ENCODE data around the gene TUBGCP4. TPM values are rescaled to one million over a fixed set of nuclear protein-coding genes. Genes with fewer than 3 reads are reported as not detected.
A peak's percentile ranks its signal among the peaks of the same experiment; 100 is the strongest.

TUBGCP4 gene
- total and polyA plus RNA-seq, 2 of the 4 experiments (the other 2 are of a cell fraction) = 7.9 to 12.7 TPM

GRCh38 chr15:43329217-43329959, 41.5 kb upstream of the TUBGCP4 start:
- TF ChIP-seq RCOR1 (IDR thresholded peaks at IDR 0.05; ENCODE audit: insufficient replicate concordance, low read length) (no peak), SMC3 (IDR thresholded peaks at IDR 0.05; ENCODE audit: low read depth, low read length) (no peak), CEBPB (IDR thresholded peaks at IDR 0.05; ENCODE audit: low read depth, low read length) (no peak), RAD21 (IDR thresholded peaks at IDR 0.05; ENCODE audit: low read length) (no peak), USF2 (IDR thresholded peaks at IDR 0.05; ENCODE audit: low read depth, low read length) (no peak), NFE2L2 (IDR thresholded peaks at IDR 0.05; ENCODE audit: low read depth, low read length) (no peak), POLR2A (IDR thresholded peaks at IDR 0.05; ENCODE audit: low read depth, low read length) (no peak), BHLHE40 (IDR thresholded peaks at IDR 0.05; ENCODE audit: low read depth, low read length) (no peak), FOS (IDR thresholded peaks at IDR 0.05; ENCODE audit: low read depth, low read length) (no peak), CHD1 (IDR thresholded peaks at IDR 0.05; ENCODE audit: low read depth, low read length) (no peak), MAZ (IDR thresholded peaks at IDR 0.05; ENCODE audit: borderline replicate concordance, low read depth, low read length) (no peak), MXI1 (IDR thresholded peaks at IDR 0.05; ENCODE audit: borderline replicate concordance, low read depth, low read length) (no peak)
- Histone ChIP-seq H3K18ac (ENCODE audit: low read depth, low read length) (no peak overlapping the region; the same call in 1 of the 2 replicates), H3K4me1 (ENCODE audit: control insufficient read depth, insufficient read depth, low read length) (peaks cover 9% of the 10 kb centered on the region), H2BK15ac (ENCODE audit: low read depth, low read length) (no peak overlapping the region), H4K5ac (ENCODE audit: low read depth, low read length) (peak overlapping the region; percentile 63), H3K9ac (ENCODE audit: low read depth, low read length) (peak overlapping the region; percentile 55), H4K20me1 (ENCODE audit: insufficient read depth, low read length) (no peaks in the 10 kb centered on the region), H4K91ac (ENCODE audit: insufficient read depth, low read depth, low read length) (peak overlapping the region; percentile 27; the same call in 1 of the 2 replicates), H3K27ac (ENCODE audit: insufficient read depth, low read length) (peak overlapping the region; percentile 84), H2BK120ac (ENCODE audit: low read depth, low read length) (no peak overlapping the region), H3K27me3 (ENCODE audit: control insufficient read depth, insufficient read depth, low read length) (no peaks in the 10 kb centered on the region), H3K79me1 (ENCODE audit: low read depth in 1 of 2, low read length in 2 of 2) (peaks cover 17 to 29% of the 10 kb centered on the region in 2 experiments), H2AK5ac (ENCODE audit: low read depth, low read length) (peak overlapping the region; percentile 41), H3K56ac (ENCODE audit: extremely low read depth, insufficient read depth, low read length) (peak overlapping the region; percentile 16; the same call in 1 of the 2 replicates), H4K8ac (ENCODE audit: low read depth in 2 of 2, low read length in 2 of 2) (peak overlapping the region; percentile 70 to 96), H3K4me2 (ENCODE audit: low read depth, low read length) (peak overlapping the region; percentile 80), H3K9me1 (ENCODE audit: insufficient read depth, low read length) (peaks cover 2% of the 10 kb centered on the region; the same call in 1 of the 2 replicates), H3K9me3 (ENCODE audit: control insufficient read depth, insufficient read depth, low read length) (no peaks in the 10 kb centered on the region), H3K36me3 (ENCODE audit: control insufficient read depth, insufficient read depth, low read length) (peaks cover 4% of the 10 kb centered on the region), H2BK5ac (ENCODE audit: low read depth, low read length, poor library complexity, severe bottlenecking) (peak overlapping the region; percentile 77), H3K4ac (ENCODE audit: low read depth, low read length) (peak overlapping the region; percentile 94), H3K23ac (ENCODE audit: low read depth, low read length) (peak overlapping the region; percentile 83; the same call in 1 of the 2 replicates), H2BK20ac (ENCODE audit: low read depth, low read length) (no peak overlapping the region), H2AFZ (replicated peaks; ENCODE audit: low read length, poor library complexity) (peak overlapping the region; percentile 96), H3K14ac (replicated peaks; ENCODE audit: low read depth, low read length) (peak overlapping the region; percentile 86), H3K4me3 (ENCODE audit: insufficient read depth, low read depth, low read length) (peak overlapping the region; percentile 72), H2AK9ac (replicated peaks; ENCODE audit: low read depth, low read length, poor library complexity) (peak overlapping the region; percentile 63)
- ATAC-seq (ENCODE audit: low read depth) = peak; percentile 9; the same call in 1 of the 2 replicates
- CTCF ChIA-PET = no interaction called here
- in situ Hi-C loops (cut with MboI; ENCODE audit: low sequenced_read_pairs) = no loop called here
- POLR2A ChIA-PET (ENCODE audit: unreplicated experiment) = no interaction called here
- BruUV-seq (replicated peaks) = no TSS peak
- WGBS, 2 experiments (ENCODE audit: extremely low coverage in 2 of 2, insufficient read length in 1 of 2) = 14% methylated on average over 24 of the region's 38 CpGs; no CpG with 5 or more reads in 1 of the 2 experiments
- intact Hi-C loops (cut with micrococcal nuclease) = no loop called here
- peak; percentile 37 for DNase-seq
- dilution Hi-C loops (cut with HindIII; ENCODE audit: low sequenced_read_pairs, unreplicated experiment) = no loop called here
